GM12801 (cell line): ENCODE measurements around the gene FRMPD4.

Source experiments
- CTCF ChIP-seq: IDR thresholded peaks from one replicate; pipeline ENCODE4 v1.5.1; 2011; ENCODE audit warnings: control low read depth; ENCODE audit not compliant: insufficient read length; ENCODE audit errors: extremely low read depth

The FRMPD4 gene

GRCh38 chrX:12704706-12705105, 566.4 kb downstream of the FRMPD4 start:
- no peak for TF ChIP-seq CTCF

DNA sequence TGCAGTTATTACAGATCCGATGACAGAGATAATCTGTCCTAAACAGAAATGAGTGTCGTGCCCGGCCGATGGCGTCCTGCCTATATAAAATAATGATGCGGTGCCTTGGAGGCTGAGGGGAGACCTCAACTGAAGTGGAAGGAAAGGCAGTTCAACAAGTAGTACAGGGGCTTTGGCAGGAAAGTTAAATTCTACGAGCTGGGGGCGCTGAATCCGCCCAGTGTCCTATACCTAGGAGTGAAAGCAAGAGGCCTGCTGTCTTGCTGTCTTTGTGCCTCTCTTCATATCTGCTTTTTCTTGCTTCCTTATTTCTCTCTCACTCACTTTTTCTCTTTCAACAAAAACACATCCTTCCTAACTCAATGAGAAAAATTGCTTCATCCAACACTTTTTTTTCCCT, 570.8 kb downstream of the FRMPD4 start:
- TF ChIP-seq CTCF: no peak

- TF ChIP-seq CTCF: no peak
These were observed 573.3 kb downstream of the FRMPD4 start for GRCh38 chrX:12711435-12712040.

- TF ChIP-seq CTCF: no peak
These were observed 578.3 kb downstream of the FRMPD4 start for GRCh38 chrX:12716574-12716973.

- no peak for TF ChIP-seq CTCF
These were observed 581.6 kb downstream of the FRMPD4 start for GRCh38 chrX:12719837-12720236.

GRCh38 chrX:12721042-12721441, 582.8 kb downstream of the FRMPD4 start:
- TF ChIP-seq CTCF: no peak

DNA sequence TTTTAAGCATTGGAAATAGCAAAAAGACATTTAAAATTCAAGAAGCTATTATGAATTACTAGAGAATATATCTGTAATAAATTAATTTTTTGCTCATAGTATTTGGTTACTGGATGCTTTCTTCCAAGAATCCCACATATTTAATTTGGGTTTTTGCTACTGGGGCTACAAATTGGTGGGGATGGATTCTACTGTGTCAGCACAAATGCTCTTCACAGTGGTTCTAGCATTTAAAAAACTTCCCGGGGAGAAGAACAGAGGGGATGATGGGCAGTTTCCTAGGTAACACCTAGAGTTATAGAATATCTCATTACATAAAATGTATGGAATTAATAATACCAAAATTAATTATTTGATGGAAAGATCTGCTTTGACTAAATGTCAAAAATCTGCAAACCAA, 584.0 kb downstream of the FRMPD4 start:
- no peak for TF ChIP-seq CTCF
